ENCODE measurements around the gene PGM1.

- TF ChIP-seq CTCF (conservative IDR thresholded peaks at IDR 0.05) (no peak), EZH2 (IDR thresholded peaks at IDR 0.05; ENCODE audit: low read depth) (no peak)
Measured at GRCh38 chr1:63612564-63612963, 19.4 kb downstream of the PGM1 start.
